ENCODE measurements around the gene INPP5F.
A peak's percentile ranks its signal among the peaks of the same experiment; 100 is the strongest.

The INPP5F gene

GRCh38 chr10:119723161-119723560 lies 2.7 kb upstream of the INPP5F start:
- Histone ChIP-seq H3K4me3 (ENCODE audit: low read depth, low read length) (no peak overlapping the region), H2AFZ (ENCODE audit: insufficient read depth, low read length, poor library complexity) (no peak overlapping the region), H4K8ac (ENCODE audit: low read depth, low read length) (no peak overlapping the region), H3K4ac (ENCODE audit: low read depth, low read length) (no peak overlapping the region), H3K18ac (ENCODE audit: low read length) (no peak overlapping the region), H2BK120ac (ENCODE audit: insufficient read depth, low read length, poor library complexity) (no peak overlapping the region), H3K27ac (ENCODE audit: low read depth, low read length) (no peak overlapping the region), H2AK5ac (ENCODE audit: low read length) (no peak overlapping the region), H3K14ac (ENCODE audit: low read length) (no peak overlapping the region), H4K12ac (ENCODE audit: low read depth, low read length) (no peak overlapping the region), H3K4me2 (ENCODE audit: low read length) (no peak overlapping the region), H3K79me1 (ENCODE audit: low read length) (peaks cover 11% of the 10 kb centered on the region), H3K27me3 (ENCODE audit: insufficient read depth, low read length) (no peaks in the 10 kb centered on the region), H4K91ac (ENCODE audit: low read depth, low read length) (no peak overlapping the region), H3K36me3 (ENCODE audit: control insufficient read depth in 1 of 2, insufficient read depth in 2 of 2, low read length in 2 of 2) (no peaks in the 10 kb centered on the region), H3K23ac (ENCODE audit: low read length) (no peak overlapping the region), H3K4me1 (ENCODE audit: control insufficient read depth in 1 of 2, insufficient read depth in 2 of 2, low read length in 2 of 2) (peaks cover 7 to 10% of the 10 kb centered on the region in 2 experiments), H3K9ac (ENCODE audit: low read length) (no peak overlapping the region), H3K9me3 (ENCODE audit: insufficient read depth, low read depth, low read length) (peaks cover 1% of the 10 kb centered on the region), H2BK5ac (ENCODE audit: low read depth, low read length, poor library complexity) (no peak overlapping the region), H3K79me2 (ENCODE audit: control insufficient read depth, insufficient read depth, low read length, poor library complexity) (peaks cover 5% of the 10 kb centered on the region), H2BK12ac (ENCODE audit: low read length) (no peak overlapping the region)
- no CpG with 5 or more reads among the region's 2 CpGs for WGBS (ENCODE audit: extremely low coverage, insufficient coverage, insufficient read length)
- no peak for DNase-seq

- no peak overlapping the region for H3K18ac ChIP-seq (ENCODE audit: low read length)
- H4K91ac ChIP-seq (ENCODE audit: low read depth, low read length) = no peak overlapping the region
- peaks cover 11% of the 10 kb centered on the region for H3K79me1 ChIP-seq (ENCODE audit: low read length)
These were observed 2.2 kb upstream of the INPP5F start for GRCh38 chr10:119723624-119724023.

GRCh38 chr10:119724593-119725516 lies 995 bp upstream of the INPP5F start:
- Histone ChIP-seq H3K36me3 (ENCODE audit: control insufficient read depth in 1 of 2, insufficient read depth in 2 of 2, low read length in 2 of 2) (no peaks in the 10 kb centered on the region), H3K27ac (ENCODE audit: low read depth, low read length) (peak overlapping the region; percentile 90), H3K4me2 (ENCODE audit: low read length) (peak overlapping the region; percentile 65), H2AFZ (ENCODE audit: insufficient read depth, low read length, poor library complexity) (peak overlapping the region; percentile 94), H3K4ac (ENCODE audit: low read depth, low read length) (peak overlapping the region; percentile 35), H4K91ac (ENCODE audit: low read depth, low read length) (peak overlapping the region; percentile 86), H3K18ac (ENCODE audit: low read length) (peak overlapping the region; percentile 97), H4K12ac (ENCODE audit: low read depth, low read length) (peak overlapping the region; percentile 95), H3K27me3 (ENCODE audit: insufficient read depth, low read length) (no peaks in the 10 kb centered on the region), H3K9me3 (ENCODE audit: insufficient read depth, low read depth, low read length) (no peaks in the 10 kb centered on the region), H2BK12ac (ENCODE audit: low read length) (peak overlapping the region; percentile 51), H3K14ac (ENCODE audit: low read length) (peak overlapping the region; percentile 99), H3K9ac (ENCODE audit: low read length) (no peak overlapping the region), H3K79me2 (ENCODE audit: control insufficient read depth, insufficient read depth, low read length, poor library complexity) (peaks cover 6% of the 10 kb centered on the region), H4K8ac (ENCODE audit: low read depth, low read length) (peak overlapping the region; percentile 99), H3K4me1 (ENCODE audit: control insufficient read depth in 1 of 2, insufficient read depth in 2 of 2, low read length in 2 of 2) (peaks cover 7 to 10% of the 10 kb centered on the region in 2 experiments), H2AK5ac (ENCODE audit: low read length) (no peak overlapping the region), H2BK120ac (ENCODE audit: insufficient read depth, low read length, poor library complexity) (peak overlapping the region; percentile 98), H3K23ac (ENCODE audit: low read length) (no peak overlapping the region), H2BK5ac (ENCODE audit: low read depth, low read length, poor library complexity) (peak overlapping the region; percentile 97), H3K4me3 (ENCODE audit: low read depth, low read length) (no peak overlapping the region), H3K79me1 (ENCODE audit: low read length) (peaks cover 11% of the 10 kb centered on the region)
- DNase-seq = peak; percentile 1 to 45
- no CpG with 5 or more reads among the region's 21 CpGs for WGBS (ENCODE audit: extremely low coverage, insufficient coverage, insufficient read length)

More at GRCh38 chr10:119723624-119724023, 2.2 kb upstream of the INPP5F start:
- Histone ChIP-seq H2BK12ac (ENCODE audit: low read length) (no peak overlapping the region), H2AFZ (ENCODE audit: insufficient read depth, low read length, poor library complexity) (no peak overlapping the region), H2BK5ac (ENCODE audit: low read depth, low read length, poor library complexity) (no peak overlapping the region), H3K4me2 (ENCODE audit: low read length) (no peak overlapping the region), H3K9me3 (ENCODE audit: insufficient read depth, low read depth, low read length) (peaks cover 1% of the 10 kb centered on the region), H3K27me3 (ENCODE audit: insufficient read depth, low read length) (no peaks in the 10 kb centered on the region), H3K27ac (ENCODE audit: low read depth, low read length) (no peak overlapping the region), H3K4me1 (ENCODE audit: control insufficient read depth in 1 of 2, insufficient read depth in 2 of 2, low read length in 2 of 2) (peaks cover 7 to 10% of the 10 kb centered on the region in 2 experiments), H3K14ac (ENCODE audit: low read length) (no peak overlapping the region), H3K36me3 (ENCODE audit: control insufficient read depth in 1 of 2, insufficient read depth in 2 of 2, low read length in 2 of 2) (no peaks in the 10 kb centered on the region), H3K4me3 (ENCODE audit: low read depth, low read length) (no peak overlapping the region), H4K12ac (ENCODE audit: low read depth, low read length) (no peak overlapping the region), H4K8ac (ENCODE audit: low read depth, low read length) (peak overlapping the region; percentile 36), H2AK5ac (ENCODE audit: low read length) (no peak overlapping the region), H3K23ac (ENCODE audit: low read length) (no peak overlapping the region), H3K9ac (ENCODE audit: low read length) (no peak overlapping the region), H2BK120ac (ENCODE audit: insufficient read depth, low read length, poor library complexity) (no peak overlapping the region), H3K79me2 (ENCODE audit: control insufficient read depth, insufficient read depth, low read length, poor library complexity) (peaks cover 5% of the 10 kb centered on the region), H3K4ac (ENCODE audit: low read depth, low read length) (no peak overlapping the region)
- no CpG with 5 or more reads among the region's 3 CpGs for WGBS (ENCODE audit: extremely low coverage, insufficient coverage, insufficient read length)
- DNase-seq = no peak

- peaks cover 6% of the 10 kb centered on the region for H3K79me2 ChIP-seq (ENCODE audit: control insufficient read depth, insufficient read depth, low read length, poor library complexity)
- DNase-seq = no peak
- H4K8ac ChIP-seq (ENCODE audit: low read depth, low read length) = peak overlapping the region; percentile 99
- H3K4me3 ChIP-seq (ENCODE audit: low read depth, low read length) = peak overlapping the region; percentile 74
- H3K27ac ChIP-seq (ENCODE audit: low read depth, low read length) = peak overlapping the region; percentile 90
- H2BK5ac ChIP-seq (ENCODE audit: low read depth, low read length, poor library complexity) = peak overlapping the region; percentile 97
- peak overlapping the region; percentile 49 for H2AK5ac ChIP-seq (ENCODE audit: low read length)
- peak overlapping the region; percentile 95 for H4K12ac ChIP-seq (ENCODE audit: low read depth, low read length)
- WGBS (ENCODE audit: extremely low coverage, insufficient coverage, insufficient read length) = no CpG with 5 or more reads among the region's 32 CpGs
- H3K9ac ChIP-seq (ENCODE audit: low read length) = peak overlapping the region; percentile 68
- H3K36me3 ChIP-seq (ENCODE audit: control insufficient read depth in 1 of 2, insufficient read depth in 2 of 2, low read length in 2 of 2) = peaks cover 0 to 3% of the 10 kb centered on the region in 2 experiments
- no peak overlapping the region for H3K23ac ChIP-seq (ENCODE audit: low read length)
- H2BK120ac ChIP-seq (ENCODE audit: insufficient read depth, low read length, poor library complexity) = peak overlapping the region; percentile 98
- peak overlapping the region; percentile 99 for H3K14ac ChIP-seq (ENCODE audit: low read length)
- H3K4me1 ChIP-seq (ENCODE audit: control insufficient read depth in 1 of 2, insufficient read depth in 2 of 2, low read length in 2 of 2) = peaks cover 7 to 10% of the 10 kb centered on the region in 2 experiments
- peak overlapping the region; percentile 51 for H2BK12ac ChIP-seq (ENCODE audit: low read length)
- H4K91ac ChIP-seq (ENCODE audit: low read depth, low read length) = peak overlapping the region; percentile 86
- H3K27me3 ChIP-seq (ENCODE audit: insufficient read depth, low read length) = no peaks in the 10 kb centered on the region
- H3K9me3 ChIP-seq (ENCODE audit: insufficient read depth, low read depth, low read length) = no peaks in the 10 kb centered on the region
- H3K18ac ChIP-seq (ENCODE audit: low read length) = peak overlapping the region; percentile 97
- H3K4me2 ChIP-seq (ENCODE audit: low read length) = peak overlapping the region; percentile 65
- peaks cover 11% of the 10 kb centered on the region for H3K79me1 ChIP-seq (ENCODE audit: low read length)
- H3K4ac ChIP-seq (ENCODE audit: low read depth, low read length) = peak overlapping the region; percentile 87
- peak overlapping the region; percentile 94 for H2AFZ ChIP-seq (ENCODE audit: insufficient read depth, low read length, poor library complexity)
These were observed 378 bp upstream of the INPP5F start for GRCh38 chr10:119725517-119725827.
